Liver (tissue), 9 donors: ENCODE data around the gene GCC2. TPM values are rescaled to one million over a fixed set of nuclear protein-coding genes. Genes with fewer than 3 reads are reported as not detected.

Experiments
- DNase-seq: peaks from one replicate; pipeline ENCODE4 v3.0.0-alpha.2; 2017; ENCODE audit warnings: low spot score
- H3K27ac ChIP-seq, 2 donors: one replicate each; pipeline ENCODE4 v1.7.0; 2013; ENCODE audit warnings: inconsistent platforms in 2 of 2, low read length in 2 of 2, control low read depth in 1 of 2, low read depth in 1 of 2, mild to moderate bottlenecking in 1 of 2
- H3K27me3 ChIP-seq, 4 donors: one replicate each; pipeline versions ENCODE4 v1.6.1 to v1.7.0; 2013; ENCODE audit warnings: low read length in 3 of 4, inconsistent platforms in 1 of 4, mild to moderate bottlenecking in 1 of 4, moderate library complexity in 1 of 4; ENCODE audit not compliant: control insufficient read depth in 4 of 4, insufficient read depth in 4 of 4
- H3K36me3 ChIP-seq, 4 donors: one replicate each; pipeline versions ENCODE4 v1.6.1 to v1.7.0; 2013; ENCODE audit warnings: low read length in 3 of 4, mild to moderate bottlenecking in 3 of 4, low read depth in 1 of 4, moderate library complexity in 1 of 4; ENCODE audit not compliant: control insufficient read depth in 4 of 4, insufficient read depth in 3 of 4
- H3K4me1 ChIP-seq, 4 donors: one replicate each; pipeline versions ENCODE4 v1.6.1 to v1.7.0; 2013; ENCODE audit warnings: low read length in 3 of 4, mild to moderate bottlenecking in 3 of 4, moderate library complexity in 1 of 4; ENCODE audit not compliant: control insufficient read depth in 4 of 4, insufficient read depth in 4 of 4
- H3K4me3 ChIP-seq, 3 donors: one replicate each; pipeline versions ENCODE4 v1.6.1 to v1.7.0; 2013; ENCODE audit warnings: low read length in 3 of 3, control low read depth in 1 of 3, low read depth in 1 of 3, mild to moderate bottlenecking in 1 of 3
- H3K9ac ChIP-seq, 2 donors: one replicate each; pipeline ENCODE4 v1.7.0; 2013; ENCODE audit warnings: low read length in 2 of 2, mild to moderate bottlenecking in 2 of 2, moderate library complexity in 2 of 2, control low read depth in 1 of 2, low read depth in 1 of 2
- H3K9me3 ChIP-seq, 4 donors: one replicate each; pipeline versions ENCODE4 v1.6.1 to v1.7.0; 2013; ENCODE audit warnings: low read length in 3 of 4; ENCODE audit not compliant: control insufficient read depth in 4 of 4
- EGR1 ChIP-seq, 2 donors: IDR thresholded peaks; 2 replicates each; pipeline ENCODE4 v1.6.1; 2016 to 2018; ENCODE audit warnings: antibody characterized with exemption in 2 of 2, low read depth in 2 of 2
- FOXA1 ChIP-seq: IDR thresholded peaks from 2 replicates; pipeline ENCODE4 v1.6.1; 2016; ENCODE audit warnings: antibody characterized with exemption
- FOXA2 ChIP-seq: IDR thresholded peaks from 2 replicates; pipeline ENCODE4 v1.6.1; 2016; ENCODE audit warnings: antibody characterized with exemption
- GABPA ChIP-seq, 2 donors: IDR thresholded peaks in 1 of 2; conservative IDR thresholded peaks in 1 of 2; 2 replicates each; pipeline ENCODE4 v1.6.1; 2016; ENCODE audit warnings: antibody characterized with exemption in 2 of 2, mild to moderate bottlenecking in 1 of 2, moderate library complexity in 1 of 2
- HNF4A ChIP-seq, 2 donors: conservative IDR thresholded peaks; 2 replicates each; pipeline ENCODE4 v1.6.1; 2016; ENCODE audit warnings: antibody characterized with exemption in 2 of 2, mild to moderate bottlenecking in 2 of 2
- HNF4G ChIP-seq: IDR thresholded peaks from 2 replicates; pipeline ENCODE4 v1.6.1; 2016; ENCODE audit warnings: antibody characterized with exemption
- JUND ChIP-seq, 2 donors: IDR thresholded peaks; 2 replicates each; pipeline ENCODE4 v1.6.1; 2016; ENCODE audit warnings: antibody characterized with exemption in 2 of 2
- NR2F2 ChIP-seq: IDR thresholded peaks from 2 replicates; pipeline ENCODE4 v1.6.1; 2016; ENCODE audit warnings: antibody characterized with exemption
- RAD21 ChIP-seq, 2 donors: IDR thresholded peaks; 2 replicates each; pipeline ENCODE4 v1.6.1; 2016; ENCODE audit warnings: antibody characterized with exemption in 2 of 2, mild to moderate bottlenecking in 2 of 2
- RXRA ChIP-seq, 2 donors: IDR thresholded peaks; 2 replicates each; pipeline ENCODE4 v1.6.1; 2017 to 2018; ENCODE audit warnings: antibody characterized with exemption in 2 of 2, mild to moderate bottlenecking in 1 of 2
- SP1 ChIP-seq: IDR thresholded peaks from 2 replicates; pipeline ENCODE4 v1.6.1; 2018; ENCODE audit warnings: antibody characterized with exemption, mild to moderate bottlenecking
- TAF1 ChIP-seq: conservative IDR thresholded peaks from 2 replicates; pipeline ENCODE4 v1.6.1; 2016; ENCODE audit warnings: antibody characterized with exemption, mild to moderate bottlenecking
- YY1 ChIP-seq: IDR thresholded peaks from 2 replicates; pipeline ENCODE4 v1.6.1; 2016; ENCODE audit warnings: antibody characterized with exemption, mild to moderate bottlenecking
- WGBS: extraction: QIAGEN DNeasy Blood & Tissue Kit; methylation state at CpG from one replicate; pipeline ENCODE4 v1.1.7; 2013; 5-methylcytosine and 5-hydroxymethylcytosine counted together
- polyA plus RNA-seq, 2 donors: library from polyadenylated mRNA; stranded (reverse) in 1 of 2; unstranded in 1 of 2; fragments of 200-250 nt in 1 of 2; fragments of >200 nt in 1 of 2; fragmentation: Nextera tagmentation in 1 of 2; extraction: Ambion mirVana in 1 of 2; gene quantifications; one replicate each; pipeline versions ENCODE4 v1.2.1 to v1.2.3, GENCODE V29; 2013 to 2015
- total RNA-seq, 2 donors: library from RNA; depleted of rRNA; stranded (reverse); fragments of >200 nt; gene quantifications; one replicate each; pipeline ENCODE4 v1.2.3, GENCODE V29; 2014
- TF ChIP-seq, protein P1 (sequence below): IDR thresholded peaks from 2 replicates; pipeline ENCODE4 v1.6.1; 2016; ENCODE audit warnings: antibody characterized with exemption
- TF ChIP-seq, protein P2 (sequence below): IDR thresholded peaks from 2 replicates; pipeline ENCODE4 v1.6.1; 2016; ENCODE audit warnings: antibody characterized with exemption
- TF ChIP-seq, protein P3 (sequence below): IDR thresholded peaks from 2 replicates; pipeline ENCODE4 v1.6.1; 2016; ENCODE audit warnings: antibody characterized with exemption, mild to moderate bottlenecking
- TF ChIP-seq, protein P4 (sequence below): fragments of 150-350 bp; IDR thresholded peaks from 2 replicates; pipeline ENCODE4 v1.5.1; 2017; ENCODE audit warnings: improper control_type of control experiment, low read depth, low read length; ENCODE audit not compliant: missing input control
- donor health status: healthy.
- donor health status: healthy.
- donor health status: healthy.
- donor health status: healthy.
- donor health status: healthy.

The GCC2 gene
- total and polyA plus RNA-seq, 4 donors = 4.8 to 26.1 (median 19.9) TPM

DNA sequence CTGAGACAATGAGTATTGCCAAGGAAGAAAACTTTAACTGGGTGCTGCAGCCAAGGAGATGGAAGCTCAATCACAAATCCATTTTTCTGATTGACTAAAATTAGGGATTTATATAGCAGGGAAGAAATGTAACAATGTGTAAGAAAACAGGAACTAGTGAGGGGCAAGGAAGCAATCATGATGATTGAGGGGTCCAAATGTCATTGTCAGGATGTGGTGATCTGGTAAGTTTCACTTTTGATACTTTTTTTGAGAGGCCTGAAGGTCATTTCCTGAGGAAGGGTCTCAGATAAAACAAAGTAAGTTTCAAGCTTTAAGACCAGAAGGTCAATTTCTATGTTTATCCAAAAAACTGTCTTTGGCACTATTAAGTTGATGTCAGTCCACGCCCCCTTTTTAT is 12.0 kb upstream of the GCC2 start:
- no peaks in the 10 kb centered on the region for H3K27me3 ChIP-seq
- no peak overlapping the region for H3K9ac ChIP-seq
- TF ChIP-seq, protein P1, sequence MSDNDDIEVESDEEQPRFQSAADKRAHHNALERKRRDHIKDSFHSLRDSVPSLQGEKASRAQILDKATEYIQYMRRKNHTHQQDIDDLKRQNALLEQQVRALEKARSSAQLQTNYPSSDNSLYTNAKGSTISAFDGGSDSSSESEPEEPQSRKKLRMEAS = no peak
- TF ChIP-seq YY1 = no peak
- no peaks in the 10 kb centered on the region for H3K9me3 ChIP-seq
- WGBS = 75% methylated on average over 1 of the region's 1 CpG
- no peaks in the 10 kb centered on the region for H3K4me1 ChIP-seq
- DNase-seq = no peak
- H3K36me3 ChIP-seq = no peaks in the 10 kb centered on the region
- H3K27ac ChIP-seq = no peak overlapping the region
- H3K4me3 ChIP-seq = no peak overlapping the region

DNA sequence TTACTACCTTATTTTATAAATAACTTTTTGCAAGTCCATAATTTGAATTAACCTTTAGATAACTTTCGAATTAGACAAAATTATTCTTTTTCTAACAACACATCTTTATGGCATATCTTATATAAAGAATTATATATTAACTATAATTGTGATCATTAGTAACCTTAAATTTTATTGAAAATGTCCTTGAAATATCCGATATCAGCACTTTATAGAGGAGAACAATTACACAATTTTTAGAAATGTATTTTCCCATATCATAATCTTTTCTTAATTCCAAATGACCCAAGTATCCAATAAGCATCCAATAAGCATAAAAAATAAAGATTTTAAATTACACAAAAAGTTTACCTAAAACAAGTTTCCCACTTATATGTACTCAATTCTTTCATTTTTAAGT is 7.3 kb upstream of the GCC2 start:
- TF ChIP-seq, protein P2, sequence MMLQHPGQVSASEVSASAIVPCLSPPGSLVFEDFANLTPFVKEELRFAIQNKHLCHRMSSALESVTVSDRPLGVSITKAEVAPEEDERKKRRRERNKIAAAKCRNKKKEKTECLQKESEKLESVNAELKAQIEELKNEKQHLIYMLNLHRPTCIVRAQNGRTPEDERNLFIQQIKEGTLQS = no peak
- TF ChIP-seq YY1 = no peak
- TF ChIP-seq EGR1 (IDR thresholded peaks at IDR 0.05; ENCODE audit: low read depth in 2 of 2) = no peak
- TF ChIP-seq HNF4A (conservative IDR thresholded peaks at IDR 0.05) = no peak
- TF ChIP-seq, protein P3, sequence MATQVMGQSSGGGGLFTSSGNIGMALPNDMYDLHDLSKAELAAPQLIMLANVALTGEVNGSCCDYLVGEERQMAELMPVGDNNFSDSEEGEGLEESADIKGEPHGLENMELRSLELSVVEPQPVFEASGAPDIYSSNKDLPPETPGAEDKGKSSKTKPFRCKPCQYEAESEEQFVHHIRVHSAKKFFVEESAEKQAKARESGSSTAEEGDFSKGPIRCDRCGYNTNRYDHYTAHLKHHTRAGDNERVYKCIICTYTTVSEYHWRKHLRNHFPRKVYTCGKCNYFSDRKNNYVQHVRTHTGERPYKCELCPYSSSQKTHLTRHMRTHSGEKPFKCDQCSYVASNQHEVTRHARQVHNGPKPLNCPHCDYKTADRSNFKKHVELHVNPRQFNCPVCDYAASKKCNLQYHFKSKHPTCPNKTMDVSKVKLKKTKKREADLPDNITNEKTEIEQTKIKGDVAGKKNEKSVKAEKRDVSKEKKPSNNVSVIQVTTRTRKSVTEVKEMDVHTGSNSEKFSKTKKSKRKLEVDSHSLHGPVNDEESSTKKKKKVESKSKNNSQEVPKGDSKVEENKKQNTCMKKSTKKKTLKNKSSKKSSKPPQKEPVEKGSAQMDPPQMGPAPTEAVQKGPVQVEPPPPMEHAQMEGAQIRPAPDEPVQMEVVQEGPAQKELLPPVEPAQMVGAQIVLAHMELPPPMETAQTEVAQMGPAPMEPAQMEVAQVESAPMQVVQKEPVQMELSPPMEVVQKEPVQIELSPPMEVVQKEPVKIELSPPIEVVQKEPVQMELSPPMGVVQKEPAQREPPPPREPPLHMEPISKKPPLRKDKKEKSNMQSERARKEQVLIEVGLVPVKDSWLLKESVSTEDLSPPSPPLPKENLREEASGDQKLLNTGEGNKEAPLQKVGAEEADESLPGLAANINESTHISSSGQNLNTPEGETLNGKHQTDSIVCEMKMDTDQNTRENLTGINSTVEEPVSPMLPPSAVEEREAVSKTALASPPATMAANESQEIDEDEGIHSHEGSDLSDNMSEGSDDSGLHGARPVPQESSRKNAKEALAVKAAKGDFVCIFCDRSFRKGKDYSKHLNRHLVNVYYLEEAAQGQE = no peak
- no peak for TF ChIP-seq TAF1
- TF ChIP-seq, protein P1 = no peak
- no peak for TF ChIP-seq FOXA2
- TF ChIP-seq HNF4G = no peak
- TF ChIP-seq NR2F2 = no peak
- TF ChIP-seq FOXA1 = no peak
- TF ChIP-seq, protein P4, sequence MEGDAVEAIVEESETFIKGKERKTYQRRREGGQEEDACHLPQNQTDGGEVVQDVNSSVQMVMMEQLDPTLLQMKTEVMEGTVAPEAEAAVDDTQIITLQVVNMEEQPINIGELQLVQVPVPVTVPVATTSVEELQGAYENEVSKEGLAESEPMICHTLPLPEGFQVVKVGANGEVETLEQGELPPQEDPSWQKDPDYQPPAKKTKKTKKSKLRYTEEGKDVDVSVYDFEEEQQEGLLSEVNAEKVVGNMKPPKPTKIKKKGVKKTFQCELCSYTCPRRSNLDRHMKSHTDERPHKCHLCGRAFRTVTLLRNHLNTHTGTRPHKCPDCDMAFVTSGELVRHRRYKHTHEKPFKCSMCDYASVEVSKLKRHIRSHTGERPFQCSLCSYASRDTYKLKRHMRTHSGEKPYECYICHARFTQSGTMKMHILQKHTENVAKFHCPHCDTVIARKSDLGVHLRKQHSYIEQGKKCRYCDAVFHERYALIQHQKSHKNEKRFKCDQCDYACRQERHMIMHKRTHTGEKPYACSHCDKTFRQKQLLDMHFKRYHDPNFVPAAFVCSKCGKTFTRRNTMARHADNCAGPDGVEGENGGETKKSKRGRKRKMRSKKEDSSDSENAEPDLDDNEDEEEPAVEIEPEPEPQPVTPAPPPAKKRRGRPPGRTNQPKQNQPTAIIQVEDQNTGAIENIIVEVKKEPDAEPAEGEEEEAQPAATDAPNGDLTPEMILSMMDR = no peak
- no peak for TF ChIP-seq RXRA (IDR thresholded peaks at IDR 0.05)
- TF ChIP-seq JUND (IDR thresholded peaks at IDR 0.05) = no peak
- no peak for TF ChIP-seq RAD21 (IDR thresholded peaks at IDR 0.05)
- TF ChIP-seq GABPA (IDR thresholded peaks at IDR 0.05 in 1 of 2, conservative IDR thresholded peaks at IDR 0.05 in 1 of 2) = no peak
- no peak for TF ChIP-seq SP1

More for the DNA sequence above, 7.3 kb upstream of the GCC2 start:
- H3K36me3 ChIP-seq = no peaks in the 10 kb centered on the region
- DNase-seq = no peak
- H3K9ac ChIP-seq = no peak overlapping the region
- no peak overlapping the region for H3K27ac ChIP-seq
- H3K27me3 ChIP-seq = no peaks in the 10 kb centered on the region
- WGBS = 89% methylated on average over 2 of the region's 2 CpGs
- no peak overlapping the region for H3K4me3 ChIP-seq
- H3K9me3 ChIP-seq = no peaks in the 10 kb centered on the region
- H3K4me1 ChIP-seq = no peaks in the 10 kb centered on the region
